Neural crest cell (in vitro differentiated cells): ENCODE results near the gene AMOTL2. TPM values are rescaled to one million over a fixed set of nuclear protein-coding genes. Genes with fewer than 3 reads are reported as not detected.
A peak's percentile ranks its signal among the peaks of the same experiment; 100 is the strongest.

ENCODE experiments used
- DNase-seq: peaks from one replicate; pipeline ENCODE4 v3.0.0; 2021; ENCODE audit warnings: low read depth, mixed read lengths, low spot score
- H3K27ac Mint-ChIP-seq: one replicate; pipeline ENCODE4 v1.8.0; 2021; ENCODE audit warnings: mild to moderate bottlenecking, mixed read lengths; ENCODE audit not compliant: unreplicated experiment
- H3K27me3 Mint-ChIP-seq: 2 replicates; pipeline ENCODE4 v1.8.0; 2021; ENCODE audit warnings: low read depth, mild to moderate bottlenecking, mixed read lengths
- H3K36me3 Mint-ChIP-seq: 2 replicates; pipeline ENCODE4 v1.8.0; 2021; ENCODE audit warnings: low read depth, mild to moderate bottlenecking, mixed read lengths
- H3K4me1 Mint-ChIP-seq: 2 replicates; pipeline ENCODE4 v1.8.0; 2021; ENCODE audit warnings: mixed read lengths
- H3K4me3 Mint-ChIP-seq: one replicate; pipeline ENCODE4 v1.8.0; 2021; ENCODE audit warnings: mild to moderate bottlenecking, mixed read lengths
- H3K9me3 Mint-ChIP-seq: 2 replicates; pipeline ENCODE4 v1.8.0; 2021; ENCODE audit warnings: mixed read lengths
- total RNA-seq: library from RNA; stranded (reverse); gene quantifications from 2 replicates; pipeline ENCODE4 v1.2.1, GENCODE V29; 2021
- TF ChIP-seq, protein P1 (sequence below): fragments of 200-600 bp; sonication (generic); conservative IDR thresholded peaks from 2 replicates; pipeline ENCODE4 v1.5.0; 2021; ENCODE audit warnings: antibody characterized with exemption, mild to moderate bottlenecking

The AMOTL2 gene
- total RNA-seq, 1 donor from 2014 or later, result 59.5 TPM

DNA sequence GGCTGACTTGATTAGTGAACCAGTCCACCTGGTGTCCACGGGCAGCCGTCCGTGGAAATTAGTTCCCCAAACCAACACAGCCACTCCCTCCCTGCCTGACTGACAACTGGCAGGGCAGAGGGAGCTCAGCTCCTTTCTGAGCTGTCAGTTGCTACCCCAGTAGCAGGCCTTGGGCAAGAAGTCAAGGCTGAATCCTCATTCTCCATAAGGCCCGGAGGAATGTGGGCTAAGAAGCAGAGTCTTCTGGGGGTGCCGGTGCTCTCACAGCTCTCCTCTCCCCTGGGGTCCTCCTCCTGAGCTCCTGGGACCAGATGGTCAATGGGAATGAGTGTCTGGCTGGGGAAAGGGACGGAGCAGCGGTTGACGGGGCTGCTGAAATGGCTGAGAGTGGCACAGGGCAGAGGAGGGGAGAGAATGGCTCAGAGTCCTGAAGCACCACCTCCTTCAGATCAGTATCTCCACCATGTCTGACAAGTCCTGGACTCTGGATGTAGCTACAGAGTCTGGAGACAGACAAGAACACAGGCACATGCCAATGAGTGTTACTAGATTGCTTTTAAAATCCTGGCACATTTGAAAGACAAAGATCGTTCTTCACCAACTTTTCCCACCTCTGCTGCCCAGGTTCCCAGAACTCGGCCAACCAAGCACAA is 16.9 kb downstream of the AMOTL2 start:
- Mint-ChIP-seq H3K4me1 (peaks cover 14% of the 10 kb centered on the region), H3K4me3 (no peak overlapping the region), H3K27me3 (no peaks in the 10 kb centered on the region), H3K27ac (peak overlapping the region; percentile 62), H3K9me3 (no peaks in the 10 kb centered on the region), H3K36me3 (peaks cover 27% of the 10 kb centered on the region)
- TF ChIP-seq, protein P1, sequence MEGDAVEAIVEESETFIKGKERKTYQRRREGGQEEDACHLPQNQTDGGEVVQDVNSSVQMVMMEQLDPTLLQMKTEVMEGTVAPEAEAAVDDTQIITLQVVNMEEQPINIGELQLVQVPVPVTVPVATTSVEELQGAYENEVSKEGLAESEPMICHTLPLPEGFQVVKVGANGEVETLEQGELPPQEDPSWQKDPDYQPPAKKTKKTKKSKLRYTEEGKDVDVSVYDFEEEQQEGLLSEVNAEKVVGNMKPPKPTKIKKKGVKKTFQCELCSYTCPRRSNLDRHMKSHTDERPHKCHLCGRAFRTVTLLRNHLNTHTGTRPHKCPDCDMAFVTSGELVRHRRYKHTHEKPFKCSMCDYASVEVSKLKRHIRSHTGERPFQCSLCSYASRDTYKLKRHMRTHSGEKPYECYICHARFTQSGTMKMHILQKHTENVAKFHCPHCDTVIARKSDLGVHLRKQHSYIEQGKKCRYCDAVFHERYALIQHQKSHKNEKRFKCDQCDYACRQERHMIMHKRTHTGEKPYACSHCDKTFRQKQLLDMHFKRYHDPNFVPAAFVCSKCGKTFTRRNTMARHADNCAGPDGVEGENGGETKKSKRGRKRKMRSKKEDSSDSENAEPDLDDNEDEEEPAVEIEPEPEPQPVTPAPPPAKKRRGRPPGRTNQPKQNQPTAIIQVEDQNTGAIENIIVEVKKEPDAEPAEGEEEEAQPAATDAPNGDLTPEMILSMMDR, result no peak
- no peak for DNase-seq

DNA sequence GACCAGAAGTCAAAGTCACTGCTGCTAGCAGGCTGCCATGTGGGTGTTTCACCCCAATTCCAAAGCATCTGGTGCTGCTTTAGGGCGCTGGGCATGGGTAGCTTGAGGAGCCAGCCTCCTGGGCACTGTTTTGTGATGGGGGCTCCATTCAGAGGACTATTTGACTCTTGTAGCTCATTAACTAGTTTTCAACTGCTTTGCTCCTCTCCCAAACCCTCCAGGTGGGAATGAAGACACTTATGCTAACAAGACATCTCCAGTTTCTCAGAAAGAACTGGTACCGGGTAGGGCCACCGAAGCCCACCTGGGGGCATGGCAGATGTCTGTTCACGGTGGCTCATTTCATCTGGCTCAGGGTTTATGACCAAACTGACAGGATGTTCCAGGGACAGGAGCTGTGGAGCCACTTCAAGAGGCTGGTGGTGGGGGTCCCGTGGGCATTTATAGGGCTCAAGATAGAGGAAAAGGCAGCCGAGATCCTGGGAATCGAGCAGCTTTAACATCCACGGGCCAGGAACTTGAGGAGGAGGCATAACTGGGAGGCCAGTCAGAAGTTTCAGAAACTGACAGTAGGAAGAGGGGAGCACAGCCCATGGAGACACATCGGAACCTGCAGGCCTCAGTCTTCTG is 17.7 kb downstream of the AMOTL2 start:
- no peaks in the 10 kb centered on the region for H3K27me3 Mint-ChIP-seq
- DNase-seq, result no peak
- peaks cover 17% of the 10 kb centered on the region for H3K4me1 Mint-ChIP-seq
- no peaks in the 10 kb centered on the region for H3K9me3 Mint-ChIP-seq
- H3K27ac Mint-ChIP-seq, result no peak overlapping the region
- TF ChIP-seq, protein P1, result no peak
- peak overlapping the region; percentile 9 for H3K4me3 Mint-ChIP-seq
- peaks cover 32% of the 10 kb centered on the region for H3K36me3 Mint-ChIP-seq

DNA sequence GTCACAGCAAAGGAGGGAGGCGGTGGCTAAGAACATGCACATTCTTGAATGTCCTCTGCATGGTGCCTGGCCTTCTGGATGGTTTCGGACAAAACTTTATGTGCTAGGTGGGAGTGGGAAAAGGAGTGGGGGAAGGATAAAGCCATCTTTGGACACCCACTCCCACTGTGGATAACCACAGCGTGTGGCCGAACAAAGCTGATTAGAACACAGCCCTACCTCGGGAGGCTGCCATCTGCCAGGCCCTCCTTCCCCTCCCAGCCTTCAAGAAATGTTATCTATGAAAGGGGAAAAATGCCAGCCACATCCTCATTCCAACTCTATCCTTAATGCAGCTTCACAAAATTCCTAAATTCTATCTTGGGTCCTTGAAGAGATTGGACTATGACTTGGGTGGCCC is 18.8 kb downstream of the AMOTL2 start:
- Mint-ChIP-seq H3K4me3 (no peak overlapping the region), H3K36me3 (peaks cover 30% of the 10 kb centered on the region), H3K27ac (peak overlapping the region; percentile 19)

DNA sequence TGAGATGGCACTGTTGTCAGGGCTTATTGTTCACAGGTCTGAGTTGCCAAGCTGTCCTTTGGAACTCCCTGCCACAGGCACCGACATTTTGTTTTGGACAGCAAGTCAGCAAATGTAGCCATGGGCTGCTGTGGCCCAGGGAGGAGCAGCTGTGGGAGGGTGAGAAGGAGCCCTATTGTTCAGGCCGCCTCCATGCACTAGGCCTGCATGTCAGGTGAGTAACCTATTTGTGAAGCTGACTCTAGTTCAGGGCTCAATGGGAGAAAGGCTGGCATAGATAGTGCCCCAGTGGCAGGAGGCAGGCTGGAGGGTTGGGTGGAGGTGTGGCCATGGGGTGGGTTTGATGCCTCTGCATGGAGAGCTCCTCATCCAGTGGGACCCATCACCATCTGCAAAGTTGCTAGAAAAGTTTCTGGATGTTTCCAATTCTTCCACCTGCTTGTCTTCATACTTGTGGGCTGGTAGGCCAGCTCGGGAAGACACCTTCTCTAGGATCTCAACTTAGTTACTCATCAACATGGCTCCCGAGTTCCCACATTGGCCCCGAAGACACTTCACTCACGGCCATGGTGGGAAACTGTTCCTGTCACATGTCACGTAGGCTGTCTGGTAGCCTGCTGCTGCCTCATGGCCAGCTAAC is 19.5 kb downstream of the AMOTL2 start:
- peaks cover 17% of the 10 kb centered on the region for H3K4me1 Mint-ChIP-seq
- H3K27ac Mint-ChIP-seq, result no peak overlapping the region
- H3K9me3 Mint-ChIP-seq, result no peaks in the 10 kb centered on the region
- H3K27me3 Mint-ChIP-seq, result no peaks in the 10 kb centered on the region
- H3K4me3 Mint-ChIP-seq, result no peak overlapping the region
- TF ChIP-seq, protein P1, result no peak
- H3K36me3 Mint-ChIP-seq, result peaks cover 27% of the 10 kb centered on the region
- DNase-seq, result no peak

More for the DNA sequence above, 18.8 kb downstream of the AMOTL2 start:
- Mint-ChIP-seq H3K4me1 (peaks cover 17% of the 10 kb centered on the region), H3K27me3 (no peaks in the 10 kb centered on the region), H3K9me3 (no peaks in the 10 kb centered on the region)
- DNase-seq, result no peak
- TF ChIP-seq, protein P1, result no peak

DNA sequence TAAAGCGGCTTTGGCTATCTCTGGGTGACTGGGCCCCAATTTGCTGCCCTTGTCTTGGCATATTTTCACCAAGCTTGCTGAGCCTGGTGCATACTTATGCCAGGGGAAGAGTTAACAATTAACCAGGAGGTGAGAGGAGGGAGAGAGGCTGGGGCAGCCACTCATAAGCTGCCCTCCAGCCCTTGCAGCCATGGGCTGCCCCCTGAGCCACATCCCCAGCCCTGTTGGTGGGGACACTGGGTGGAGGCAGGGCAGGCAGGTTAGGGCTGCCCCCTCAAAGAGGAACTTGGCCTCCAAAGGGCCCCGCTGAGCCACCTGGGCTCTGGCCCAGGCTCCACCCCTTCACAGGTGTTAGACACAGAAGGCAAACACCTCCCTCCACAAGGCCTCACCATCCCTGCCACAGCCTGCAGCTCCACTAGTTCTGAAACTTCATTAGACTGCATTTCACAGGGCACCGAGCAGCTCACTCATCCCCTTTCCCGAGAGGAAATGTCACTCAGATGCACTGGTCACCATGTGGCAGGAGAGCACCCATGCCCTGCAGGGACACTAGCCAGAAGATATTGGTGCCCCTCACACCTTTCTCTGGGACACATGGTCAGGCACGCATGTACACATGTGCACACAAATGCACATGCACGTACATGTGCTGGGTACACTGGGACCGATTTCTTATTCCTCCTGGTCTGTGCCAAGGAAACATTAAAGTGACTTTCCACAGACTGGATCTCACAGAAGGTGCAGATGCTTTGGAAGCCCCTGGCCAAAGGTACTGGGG is 20.2 kb downstream of the AMOTL2 start:
- Mint-ChIP-seq H3K4me1 (peaks cover 17% of the 10 kb centered on the region), H3K27ac (no peak overlapping the region), H3K27me3 (no peaks in the 10 kb centered on the region), H3K36me3 (peaks cover 27% of the 10 kb centered on the region), H3K4me3 (no peak overlapping the region), H3K9me3 (no peaks in the 10 kb centered on the region)
- DNase-seq, result no peak
- TF ChIP-seq, protein P1, result no peak
